A549 (cell line): Measurements from ENCODE around the gene ZFPM1. TPM values are rescaled to one million over a fixed set of nuclear protein-coding genes. Genes with fewer than 3 reads are reported as not detected.
A peak's percentile ranks its signal among the peaks of the same experiment; 100 is the strongest.

ENCODE experiments used
- ATAC-seq, 2 experiments: fragments of 200-7000 bp in 1 of 2; fragments of >200 bp in 1 of 2; cut with Nextera tagmentation in 1 of 2; cut with Tn5 transposase in 1 of 2; 3 replicates each; pipeline versions ENCODE4 v1.8.0 to v1.9.1; 2018 to 2020; ENCODE audit warnings: mild to moderate bottlenecking in 1 of 2, moderate library complexity in 1 of 2
- CTCF ChIA-PET: fragments of 300-600 bp; sonication (Branson Sonifier 250); formaldehyde crosslinking; extraction: SDS; loops from one replicate; lab custom pipeline; 2021; ENCODE audit warnings: antibody characterized with exemption, inconsistent platforms; lab: Yijun Ruan, JAX
- POLR2A ChIA-PET: fragments of 350-600 bp; formaldehyde crosslinking; extraction: SDS; loops from one replicate; lab custom pipeline; 2021; ENCODE audit warnings: antibody characterized with exemption, inconsistent platforms; lab: Yijun Ruan, JAX
- DNase-seq, 2 experiments: peaks; one replicate each; pipeline versions ENCODE4 v3.0.0 to v3.0.0-alpha.2; 2011 to 2016; ENCODE audit warnings: low read depth in 1 of 2, low spot score in 1 of 2
- FAIRE-seq: peaks from 2 replicates; lab custom pipeline; 2011; peaks lifted over from hg19 to GRCh38; lab: Jason Lieb, UNC
- H3K27ac ChIP-seq, 2 experiments: fragments of >200 bp; sonication (Bioruptor Twin); formaldehyde crosslinking; 3 replicates each; pipeline ENCODE4 v1.5.1; 2016 to 2017
- H3K4me1 ChIP-seq: fragments of >200 bp; sonication (Bioruptor Twin); formaldehyde crosslinking; 3 replicates; pipeline ENCODE4 v1.6.1; 2016
- H3K4me2 ChIP-seq: fragments of >200 bp; sonication (Bioruptor Twin); formaldehyde crosslinking; 3 replicates; pipeline ENCODE4 v1.6.1; 2016
- H3K4me3 ChIP-seq: fragments of >200 bp; sonication (Bioruptor Twin); formaldehyde crosslinking; 3 replicates; pipeline ENCODE4 v1.5.1; 2016
- H3K9me3 ChIP-seq: fragments of >200 bp; sonication (Bioruptor Twin); formaldehyde crosslinking; 3 replicates; pipeline ENCODE4 v1.6.1; 2016
- BCL3 ChIP-seq: fragments of >200 bp; sonication (Bioruptor Twin); formaldehyde crosslinking; IDR thresholded peaks from 3 replicates; pipeline ENCODE4 v1.6.1; 2016
- CBX8 ChIP-seq: fragments of 200-600 bp; sonication (generic); IDR thresholded peaks from 2 replicates; pipeline ENCODE4 v1.6.1; 2016
- CEBPB ChIP-seq, 2 experiments: fragments of >200 bp in 1 of 2; sonication (Bioruptor Twin) in 1 of 2; formaldehyde crosslinking in 1 of 2; IDR thresholded peaks; 2 replicates each; pipeline ENCODE4 v1.6.1; 2012 to 2016
- CHD2 ChIP-seq: fragments of 150-350 bp; IDR thresholded peaks from 2 replicates; pipeline ENCODE4 v1.6.1; 2014; ENCODE audit warnings: low read length; ENCODE audit not compliant: partially characterized antibody
- CTCF ChIP-seq: fragments of >200 bp; sonication (Bioruptor Twin); formaldehyde crosslinking; IDR thresholded peaks from 3 replicates; pipeline ENCODE4 v1.5.1; 2016
- EHF ChIP-seq: fragments of 250-450 bp; sonication (Bioruptor Pico); IDR thresholded peaks from 2 replicates; pipeline ENCODE4 v1.5.0; 2020; ENCODE audit warnings: mild to moderate bottlenecking
- ESRRA ChIP-seq: fragments of 150-350 bp; IDR thresholded peaks from 2 replicates; pipeline ENCODE4 v1.6.1; 2014; ENCODE audit warnings: mild to moderate bottlenecking, low read length, borderline replicate concordance
- FOXS1 ChIP-seq: fragments of 250-450 bp; sonication (Bioruptor Pico); IDR thresholded peaks from 2 replicates; pipeline ENCODE4 v1.5.0; 2020; ENCODE audit warnings: mild to moderate bottlenecking, moderate library complexity
- HES2 ChIP-seq: fragments of >200 bp; sonication (Bioruptor Twin); formaldehyde crosslinking; IDR thresholded peaks from 2 replicates; pipeline ENCODE4 v1.6.1; 2016
- HEYL ChIP-seq: fragments of 250-450 bp; sonication (Bioruptor Pico); IDR thresholded peaks from 2 replicates; pipeline ENCODE4 v1.8.0; 2021; ENCODE audit warnings: mild to moderate bottlenecking, moderate library complexity
- HOXB13 ChIP-seq: fragments of 250-450 bp; sonication (Bioruptor Pico); IDR thresholded peaks from 2 replicates; pipeline ENCODE4 v1.5.0; 2020; ENCODE audit warnings: low read depth, mild to moderate bottlenecking, moderate library complexity
- KDM1A ChIP-seq: fragments of 200-600 bp; sonication (generic); IDR thresholded peaks from 2 replicates; pipeline ENCODE4 v1.6.1; 2016; ENCODE audit warnings: low read depth, mild to moderate bottlenecking
- MAX ChIP-seq: IDR thresholded peaks from 2 replicates; pipeline ENCODE4 v1.6.1; 2012
- MYC ChIP-seq: IDR thresholded peaks from 2 replicates; pipeline ENCODE4 v1.6.1; 2012; ENCODE audit warnings: mild to moderate bottlenecking, inconsistent platforms, low read length, improper control_type of control experiment, borderline replicate concordance
- NFE2L2 ChIP-seq: fragments of 150-350 bp; conservative IDR thresholded peaks from 2 replicates; pipeline ENCODE4 v1.6.1; 2014; ENCODE audit warnings: low read length
- NR3C1 ChIP-seq: fragments of >200 bp; sonication (Bioruptor Twin); formaldehyde crosslinking; IDR thresholded peaks from 3 replicates; pipeline ENCODE4 v1.6.1; 2017
- POLR2A ChIP-seq: IDR thresholded peaks from 2 replicates; pipeline ENCODE4 v1.6.1; 2012; ENCODE audit warnings: mild to moderate bottlenecking, low read length
- RFX5 ChIP-seq: fragments of 450-650 bp; IDR thresholded peaks from 2 replicates; pipeline ENCODE4 v1.7.1; 2014; ENCODE audit warnings: antibody characterized with exemption, mild to moderate bottlenecking, moderate library complexity
- RNF2 ChIP-seq: fragments of 200-600 bp; sonication (generic); IDR thresholded peaks from 2 replicates; pipeline ENCODE4 v1.6.1; 2016; ENCODE audit warnings: low read depth, mild to moderate bottlenecking, antibody characterized with exemption, moderate library complexity, borderline replicate concordance
- TP53 ChIP-seq: fragments of 250-450 bp; sonication (Bioruptor Pico); IDR thresholded peaks from 2 replicates; pipeline ENCODE4 v1.5.0; 2021; ENCODE audit warnings: mild to moderate bottlenecking, moderate library complexity
- ZC3H11A ChIP-seq: fragments of 450-650 bp; IDR thresholded peaks from 2 replicates; pipeline ENCODE4 v1.6.1; 2014; ENCODE audit warnings: antibody characterized with exemption, mild to moderate bottlenecking
- ZNF302 ChIP-seq: fragments of 250-450 bp; sonication (Bioruptor Pico); IDR thresholded peaks from 2 replicates; pipeline ENCODE4 v1.9.0; 2021; ENCODE audit warnings: inconsistent platforms, mild to moderate bottlenecking, moderate library complexity
- WGBS: methylation state at CpG from one replicate; pipeline ENCODE4 v1.1.6; 2017; ENCODE audit errors: missing lambda C conversion rate; 5-methylcytosine and 5-hydroxymethylcytosine counted together
- polyA plus RNA-seq, 4 experiments: library from polyadenylated mRNA; depleted of rRNA in 3 of 4; stranded (reverse); fragments of >200 nt; fragmentation: RNase III in 1 of 4; extraction: RNeasy Plus Mini Kit Qiagen cat#74134 plus additional on column Dnase treatment in 1 of 4; gene quantifications; 2 replicates in 3 of 4; 3 replicates in 1 of 4; pipeline ENCODE4 v1.2.3, GENCODE V29; 2011 to 2017
- TF ChIP-seq, protein P1 (sequence below): IDR thresholded peaks from 2 replicates; pipeline ENCODE4 v1.6.1; 2012; ENCODE audit warnings: low read depth, borderline replicate concordance
- TF ChIP-seq, protein P2 (sequence below): fragments of 450-650 bp; IDR thresholded peaks from 2 replicates; pipeline ENCODE4 v1.6.1; 2014; ENCODE audit warnings: antibody characterized with exemption
- TF ChIP-seq, protein P3 (sequence below): IDR thresholded peaks from 2 replicates; pipeline ENCODE4 v1.6.1; 2012
- TF ChIP-seq, protein P4 (sequence below): fragments of 250-450 bp; sonication (Bioruptor Pico); IDR thresholded peaks from 2 replicates; pipeline ENCODE4 v1.5.0; 2020; ENCODE audit warnings: low read depth, mild to moderate bottlenecking, moderate library complexity

The ZFPM1 gene
- polyA plus RNA-seq, 2 of the 4 experiments (the other 2 are of a cell fraction) = 0.36 to 2.5 TPM

DNA sequence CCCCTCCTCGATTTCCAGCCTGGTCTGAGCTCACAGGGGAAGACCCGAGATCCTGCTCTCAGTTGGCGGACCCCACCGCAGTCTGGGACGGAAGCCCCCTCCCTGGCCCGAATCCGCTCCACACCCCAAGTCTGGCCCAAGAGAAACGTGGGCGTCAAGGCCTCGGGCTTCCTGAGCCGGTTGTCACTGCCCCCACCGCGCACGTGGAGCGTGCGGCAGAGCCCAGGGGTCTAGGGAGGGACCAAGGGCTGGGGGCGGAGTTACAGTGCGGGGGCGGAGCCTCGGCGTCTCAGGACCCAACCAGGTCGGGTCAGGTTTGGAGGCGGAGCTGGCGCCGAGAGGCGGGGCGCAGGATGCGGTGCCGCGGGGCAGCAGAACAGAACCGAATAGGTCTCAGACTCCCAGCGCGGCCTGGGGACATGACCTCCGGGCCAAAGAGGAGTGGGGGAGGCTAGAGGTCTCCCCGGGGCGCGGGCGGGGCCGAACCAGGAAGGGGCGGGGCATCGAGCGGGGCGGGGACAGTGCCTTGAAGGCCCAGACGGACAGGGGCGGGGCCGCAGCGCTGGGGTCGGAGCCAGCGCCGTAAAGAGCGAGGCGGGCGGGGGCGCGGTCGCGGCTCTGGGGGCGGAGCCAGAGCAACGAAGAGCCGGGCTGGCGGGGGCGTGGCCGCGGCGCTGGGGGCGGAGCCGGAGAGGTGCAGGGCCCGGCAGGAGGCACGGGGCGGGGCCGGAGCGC lies 431 bp upstream of the ZFPM1 start:
- DNase-seq (peak; percentile 95), FAIRE-seq (no peak), ATAC-seq (peak; percentile 49 to 83)
- Histone ChIP-seq H3K9me3 (no peaks in the 10 kb centered on the region), H3K4me1 (peaks cover 34% of the 10 kb centered on the region), H3K4me2 (peak overlapping the region; percentile 90), H3K4me3 (peak overlapping the region; percentile 88), H3K27ac (peak overlapping the region; percentile 89 to 90)
- ChIA-PET CTCF (interaction anchor here (0.6 to 2.0 kb wide), 4 partner anchors 9 to 109 kb away, joined by 3 to 11 read pairs (median 5); no protein-coding TSS in a partner anchor), POLR2A (interaction anchor here (0.5 to 1.2 kb wide), 4 partner anchors 72 to 564 kb away, joined by 4 to 5 read pairs (median 4); partner anchors contain the start of genes BANP and ZC3H18)
- 20% methylated on average over 1 of the region's 72 CpGs for whole genome bisulfite sequencing
- TF ChIP-seq BCL3 (no peak), MYC (no peak; the same call in 1 of the 2 replicates), HEYL (CRISPR knock-in tag) (no peak), HES2 (no peak), KDM1A (no peak), HOXB13 (CRISPR knock-in tag) (no peak), TP53 (CRISPR knock-in tag) (peak; percentile 34; the same call in 1 of the 2 replicates), CHD2 (no peak), CBX8 (no peak), CEBPB (IDR thresholded peaks at IDR 0.05) (no peak), ZNF302 (CRISPR knock-in tag) (no peak), MAX (peak; percentile 98), FOXS1 (CRISPR knock-in tag) (no peak), CTCF (no peak), NFE2L2 (no peak), POLR2A (peak; percentile 33; the same call in 1 of the 2 replicates), ESRRA (no peak), RFX5 (no peak), EHF (CRISPR knock-in tag) (no peak), NR3C1 (no peak), RNF2 (peak; percentile 63; the same call in 1 of the 2 replicates), ZC3H11A (no peak)
- TF ChIP-seq, protein P1, sequence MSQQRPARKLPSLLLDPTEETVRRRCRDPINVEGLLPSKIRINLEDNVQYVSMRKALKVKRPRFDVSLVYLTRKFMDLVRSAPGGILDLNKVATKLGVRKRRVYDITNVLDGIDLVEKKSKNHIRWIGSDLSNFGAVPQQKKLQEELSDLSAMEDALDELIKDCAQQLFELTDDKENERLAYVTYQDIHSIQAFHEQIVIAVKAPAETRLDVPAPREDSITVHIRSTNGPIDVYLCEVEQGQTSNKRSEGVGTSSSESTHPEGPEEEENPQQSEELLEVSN = peak; percentile 96
- TF ChIP-seq, protein P2, sequence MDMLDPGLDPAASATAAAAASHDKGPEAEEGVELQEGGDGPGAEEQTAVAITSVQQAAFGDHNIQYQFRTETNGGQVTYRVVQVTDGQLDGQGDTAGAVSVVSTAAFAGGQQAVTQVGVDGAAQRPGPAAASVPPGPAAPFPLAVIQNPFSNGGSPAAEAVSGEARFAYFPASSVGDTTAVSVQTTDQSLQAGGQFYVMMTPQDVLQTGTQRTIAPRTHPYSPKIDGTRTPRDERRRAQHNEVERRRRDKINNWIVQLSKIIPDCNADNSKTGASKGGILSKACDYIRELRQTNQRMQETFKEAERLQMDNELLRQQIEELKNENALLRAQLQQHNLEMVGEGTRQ = 0 out of 2 replicates have a peak, but pooled peaks have one; percentile 30
- TF ChIP-seq, protein P3, sequence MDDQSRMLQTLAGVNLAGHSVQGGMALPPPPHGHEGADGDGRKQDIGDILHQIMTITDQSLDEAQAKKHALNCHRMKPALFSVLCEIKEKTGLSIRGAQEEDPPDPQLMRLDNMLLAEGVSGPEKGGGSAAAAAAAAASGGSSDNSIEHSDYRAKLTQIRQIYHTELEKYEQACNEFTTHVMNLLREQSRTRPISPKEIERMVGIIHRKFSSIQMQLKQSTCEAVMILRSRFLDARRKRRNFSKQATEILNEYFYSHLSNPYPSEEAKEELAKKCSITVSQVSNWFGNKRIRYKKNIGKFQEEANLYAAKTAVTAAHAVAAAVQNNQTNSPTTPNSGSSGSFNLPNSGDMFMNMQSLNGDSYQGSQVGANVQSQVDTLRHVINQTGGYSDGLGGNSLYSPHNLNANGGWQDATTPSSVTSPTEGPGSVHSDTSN = no peak
- TF ChIP-seq, protein P4, sequence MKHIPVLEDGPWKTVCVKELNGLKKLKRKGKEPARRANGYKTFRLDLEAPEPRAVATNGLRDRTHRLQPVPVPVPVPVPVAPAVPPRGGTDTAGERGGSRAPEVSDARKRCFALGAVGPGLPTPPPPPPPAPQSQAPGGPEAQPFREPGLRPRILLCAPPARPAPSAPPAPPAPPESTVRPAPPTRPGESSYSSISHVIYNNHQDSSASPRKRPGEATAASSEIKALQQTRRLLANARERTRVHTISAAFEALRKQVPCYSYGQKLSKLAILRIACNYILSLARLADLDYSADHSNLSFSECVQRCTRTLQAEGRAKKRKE (CRISPR knock-in tag) = peak; percentile 56; the same call in 1 of the 2 replicates
